OCI-LY3 (cell line): ENCODE results near the gene C17orf100.

Source experiments
- H2AFZ ChIP-seq: fragments of 200-600, 300-600 bp; shearing (Covaris generic); 2 replicates; pipeline ENCODE4 v1.6.0; 2014; ENCODE audit warnings: antibody characterized with exemption, low read depth, low read length
- H3K27ac ChIP-seq: fragments of 200-600, 300-600 bp; sonication (generic); 2 replicates; pipeline ENCODE4 v1.5.1; 2014; ENCODE audit warnings: mild to moderate bottlenecking, low read length, moderate library complexity, mixed read lengths
- H3K27me3 ChIP-seq: fragments of 200-600, 300-600 bp; sonication (generic); 2 replicates; pipeline ENCODE4 v1.6.1; 2014; ENCODE audit warnings: low read depth, low read length, mixed read lengths
- H3K36me3 ChIP-seq: fragments of 200-600, 300-600 bp; sonication (generic); replicated peaks from 2 replicates; pipeline ENCODE3; 2014; ENCODE audit warnings: low read depth, low read length, mixed read lengths
- H3K4me1 ChIP-seq: fragments of 300-600, 200-600 bp; sonication (generic); 2 replicates; pipeline ENCODE4 v1.6.1; 2014; ENCODE audit warnings: low read length, mixed read lengths
- H3K4me2 ChIP-seq: fragments of 200-600, 300-600 bp; sonication (generic); 2 replicates; pipeline ENCODE4 v1.6.1; 2014; ENCODE audit warnings: low read length, mixed read lengths
- H3K4me3 ChIP-seq: fragments of 300-600, 200-600 bp; sonication (generic); 2 replicates; pipeline ENCODE4 v1.5.1; 2014; ENCODE audit warnings: antibody characterized with exemption, mild to moderate bottlenecking, low read length, moderate library complexity
- H3K79me2 ChIP-seq: fragments of 300-600, 200-600 bp; shearing (Covaris generic); 2 replicates; pipeline ENCODE4 v1.6.1; 2014; ENCODE audit warnings: mild to moderate bottlenecking, low read length, mixed read lengths
- H3K9ac ChIP-seq: fragments of 300-600, 200-600 bp; shearing (Covaris generic); 2 replicates; pipeline ENCODE4 v1.6.0; 2014; ENCODE audit warnings: mild to moderate bottlenecking, low read length, moderate library complexity
- H3K9me3 ChIP-seq: fragments of 200-600, 300-600 bp; shearing (Covaris generic); 2 replicates; pipeline ENCODE4 v1.6.1; 2014; ENCODE audit warnings: low read length, mixed read lengths; ENCODE audit not compliant: insufficient read depth
- H4K20me1 ChIP-seq: fragments of 200-600, 300-600 bp; sonication (generic); 2 replicates; pipeline ENCODE4 v1.6.1; 2016; ENCODE audit warnings: low read length, mixed read lengths; ENCODE audit not compliant: insufficient read depth
- EZH2phosphoT487 ChIP-seq: fragments of 200-600 bp; shearing (Covaris generic); IDR thresholded peaks from 2 replicates; pipeline ENCODE4 v1.6.1; 2018; ENCODE audit warnings: antibody characterized with exemption, mixed run types, low read depth
- TF ChIP-seq, protein P1 (sequence below): fragments of 200-600, 300-600 bp; sonication (generic); IDR thresholded peaks from 2 replicates; pipeline ENCODE4 v1.5.1; 2014; ENCODE audit warnings: antibody characterized with exemption, low read length, low read depth

Gene C17orf100

DNA sequence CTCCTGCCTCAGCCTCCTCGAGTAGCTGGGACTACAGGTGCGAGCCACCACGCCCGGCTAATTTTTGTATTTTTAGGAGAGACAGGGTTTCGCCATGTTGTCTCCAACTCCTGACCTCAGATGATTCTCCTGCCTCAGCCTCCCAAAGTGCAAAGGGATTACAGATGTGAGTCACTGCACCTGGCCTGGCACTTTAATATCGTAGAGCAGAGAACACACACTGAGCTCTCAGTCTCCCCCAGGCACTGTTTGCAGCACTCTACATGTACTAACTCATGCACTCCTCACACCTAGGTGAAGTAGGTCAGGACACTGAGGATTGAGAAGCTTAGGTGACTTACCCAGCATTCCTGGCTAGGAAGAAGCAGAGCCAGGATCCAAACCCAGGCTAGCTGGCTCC is 15.0 kb downstream of the C17orf100 start:
- Histone ChIP-seq H3K9ac (no peak overlapping the region), H3K27me3 (no peaks in the 10 kb centered on the region), H3K79me2 (no peaks in the 10 kb centered on the region), H3K36me3 (no peaks in the 10 kb centered on the region), H3K4me2 (no peak overlapping the region), H3K27ac (no peak overlapping the region), H3K9me3 (no peaks in the 10 kb centered on the region), H4K20me1 (no peaks in the 10 kb centered on the region), H3K4me1 (peaks cover 2% of the 10 kb centered on the region), H2AFZ (no peak overlapping the region), H3K4me3 (no peak overlapping the region)
- TF ChIP-seq EZH2phosphoT487 = no peak
- TF ChIP-seq, protein P1, sequence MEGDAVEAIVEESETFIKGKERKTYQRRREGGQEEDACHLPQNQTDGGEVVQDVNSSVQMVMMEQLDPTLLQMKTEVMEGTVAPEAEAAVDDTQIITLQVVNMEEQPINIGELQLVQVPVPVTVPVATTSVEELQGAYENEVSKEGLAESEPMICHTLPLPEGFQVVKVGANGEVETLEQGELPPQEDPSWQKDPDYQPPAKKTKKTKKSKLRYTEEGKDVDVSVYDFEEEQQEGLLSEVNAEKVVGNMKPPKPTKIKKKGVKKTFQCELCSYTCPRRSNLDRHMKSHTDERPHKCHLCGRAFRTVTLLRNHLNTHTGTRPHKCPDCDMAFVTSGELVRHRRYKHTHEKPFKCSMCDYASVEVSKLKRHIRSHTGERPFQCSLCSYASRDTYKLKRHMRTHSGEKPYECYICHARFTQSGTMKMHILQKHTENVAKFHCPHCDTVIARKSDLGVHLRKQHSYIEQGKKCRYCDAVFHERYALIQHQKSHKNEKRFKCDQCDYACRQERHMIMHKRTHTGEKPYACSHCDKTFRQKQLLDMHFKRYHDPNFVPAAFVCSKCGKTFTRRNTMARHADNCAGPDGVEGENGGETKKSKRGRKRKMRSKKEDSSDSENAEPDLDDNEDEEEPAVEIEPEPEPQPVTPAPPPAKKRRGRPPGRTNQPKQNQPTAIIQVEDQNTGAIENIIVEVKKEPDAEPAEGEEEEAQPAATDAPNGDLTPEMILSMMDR = no peak

DNA sequence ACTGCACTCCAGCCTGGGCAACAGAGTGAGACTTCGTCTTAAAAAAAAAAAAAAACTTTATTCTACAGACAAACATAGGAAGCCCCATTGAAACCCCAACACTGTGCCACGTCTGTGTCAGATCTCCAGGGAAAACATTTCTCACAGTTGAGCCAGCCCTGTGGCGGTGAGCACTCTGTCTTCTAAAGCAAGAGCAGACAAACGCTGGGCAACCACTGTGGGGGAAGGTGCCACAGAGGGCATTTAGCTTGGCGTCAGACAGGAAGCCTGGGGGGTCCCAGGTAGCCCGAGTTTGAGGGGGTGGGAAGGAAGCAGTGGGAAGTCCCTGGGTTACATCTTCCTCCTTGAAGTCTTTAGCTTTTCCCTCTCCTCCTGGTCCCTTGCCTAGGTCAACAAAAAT is 16.0 kb downstream of the C17orf100 start:
- no peak overlapping the region for H3K9ac ChIP-seq
- H3K27ac ChIP-seq = no peak overlapping the region
- H4K20me1 ChIP-seq = no peaks in the 10 kb centered on the region
- no peaks in the 10 kb centered on the region for H3K36me3 ChIP-seq
- H2AFZ ChIP-seq = no peak overlapping the region
- TF ChIP-seq EZH2phosphoT487 = no peak
- TF ChIP-seq, protein P1 = no peak
- H3K4me1 ChIP-seq = no peaks in the 10 kb centered on the region
- no peak overlapping the region for H3K4me2 ChIP-seq
- H3K79me2 ChIP-seq = no peaks in the 10 kb centered on the region
- H3K27me3 ChIP-seq = no peaks in the 10 kb centered on the region
- no peaks in the 10 kb centered on the region for H3K9me3 ChIP-seq
- no peak overlapping the region for H3K4me3 ChIP-seq

DNA sequence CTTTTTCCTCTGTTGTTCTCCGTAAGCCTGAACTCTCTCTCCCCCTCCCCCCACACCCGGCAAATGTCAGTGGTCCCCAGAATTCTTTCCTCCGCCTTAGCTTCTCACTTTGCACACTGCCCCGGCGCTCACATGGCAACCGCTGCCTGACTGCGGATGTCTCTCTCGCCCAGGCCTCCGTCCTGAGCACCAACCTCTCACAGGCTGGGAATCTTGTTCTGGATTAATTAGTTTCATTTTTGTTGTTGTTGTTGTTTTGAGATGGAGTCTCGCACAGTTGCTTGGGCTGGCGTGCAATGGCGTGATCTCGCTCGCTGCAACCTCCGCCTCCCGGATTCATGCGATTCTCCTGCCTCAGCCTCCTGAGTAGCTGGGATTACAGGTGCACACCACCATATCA is 16.7 kb downstream of the C17orf100 start:
- no peaks in the 10 kb centered on the region for H3K36me3 ChIP-seq
- H3K79me2 ChIP-seq = no peaks in the 10 kb centered on the region
- no peak overlapping the region for H3K27ac ChIP-seq
- H3K4me2 ChIP-seq = no peak overlapping the region
- no peak overlapping the region for H3K9ac ChIP-seq
- no peaks in the 10 kb centered on the region for H3K27me3 ChIP-seq
- H3K4me3 ChIP-seq = no peak overlapping the region
- H3K4me1 ChIP-seq = no peaks in the 10 kb centered on the region
- H4K20me1 ChIP-seq = no peaks in the 10 kb centered on the region
- H3K9me3 ChIP-seq = no peaks in the 10 kb centered on the region
- TF ChIP-seq, protein P1 = no peak
- TF ChIP-seq EZH2phosphoT487 = no peak
- H2AFZ ChIP-seq = no peak overlapping the region

DNA sequence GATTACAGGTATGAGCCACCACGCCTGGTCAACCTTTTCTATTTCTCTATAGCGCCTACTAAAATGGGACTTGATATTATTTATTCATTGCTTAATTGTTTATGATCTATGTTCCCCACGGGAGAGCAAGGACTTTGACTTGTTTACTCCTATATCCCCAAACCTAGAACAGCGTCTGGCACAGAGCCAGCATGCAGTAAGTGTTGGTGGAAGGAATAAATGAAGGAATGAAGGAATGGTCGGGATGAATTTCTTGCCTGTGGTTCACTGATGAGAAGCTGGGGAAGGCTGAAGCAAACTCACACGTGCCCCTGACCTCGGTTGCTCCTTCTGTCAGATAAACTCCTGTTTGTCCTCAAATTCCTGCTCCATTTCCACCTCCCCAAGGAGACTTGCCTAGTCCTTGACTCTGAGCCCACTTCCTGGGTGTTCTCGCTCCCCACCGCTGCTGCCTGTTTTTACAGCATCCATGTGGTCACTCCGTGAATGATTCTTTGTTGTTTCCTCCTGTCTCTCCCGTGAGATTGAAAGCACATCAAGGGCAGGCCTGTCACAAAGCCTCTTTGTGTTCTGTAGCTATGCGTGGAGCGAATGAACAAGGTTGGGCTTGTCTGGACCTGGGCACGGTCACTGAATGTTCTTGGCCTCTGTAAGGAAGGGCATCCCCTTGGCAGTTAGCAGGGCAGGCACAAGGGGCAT is 17.3 kb downstream of the C17orf100 start:
- Histone ChIP-seq H2AFZ (no peak overlapping the region), H3K27ac (no peak overlapping the region)
- no peak for TF ChIP-seq EZH2phosphoT487

More for the DNA sequence above, 17.3 kb downstream of the C17orf100 start:
- Histone ChIP-seq H3K4me1 (no peaks in the 10 kb centered on the region), H3K36me3 (no peaks in the 10 kb centered on the region), H3K4me2 (no peak overlapping the region), H3K9me3 (no peaks in the 10 kb centered on the region), H3K4me3 (no peak overlapping the region), H3K9ac (no peak overlapping the region), H3K27me3 (no peaks in the 10 kb centered on the region), H3K79me2 (no peaks in the 10 kb centered on the region), H4K20me1 (no peaks in the 10 kb centered on the region)
